ENCODE measurements around the gene MRPL55. TPM values are rescaled to one million over a fixed set of nuclear protein-coding genes. Genes with fewer than 3 reads are reported as not detected.

MRPL55 gene
- total RNA-seq, 1 experiment from 2014 or later, result 60.4 TPM

DNA sequence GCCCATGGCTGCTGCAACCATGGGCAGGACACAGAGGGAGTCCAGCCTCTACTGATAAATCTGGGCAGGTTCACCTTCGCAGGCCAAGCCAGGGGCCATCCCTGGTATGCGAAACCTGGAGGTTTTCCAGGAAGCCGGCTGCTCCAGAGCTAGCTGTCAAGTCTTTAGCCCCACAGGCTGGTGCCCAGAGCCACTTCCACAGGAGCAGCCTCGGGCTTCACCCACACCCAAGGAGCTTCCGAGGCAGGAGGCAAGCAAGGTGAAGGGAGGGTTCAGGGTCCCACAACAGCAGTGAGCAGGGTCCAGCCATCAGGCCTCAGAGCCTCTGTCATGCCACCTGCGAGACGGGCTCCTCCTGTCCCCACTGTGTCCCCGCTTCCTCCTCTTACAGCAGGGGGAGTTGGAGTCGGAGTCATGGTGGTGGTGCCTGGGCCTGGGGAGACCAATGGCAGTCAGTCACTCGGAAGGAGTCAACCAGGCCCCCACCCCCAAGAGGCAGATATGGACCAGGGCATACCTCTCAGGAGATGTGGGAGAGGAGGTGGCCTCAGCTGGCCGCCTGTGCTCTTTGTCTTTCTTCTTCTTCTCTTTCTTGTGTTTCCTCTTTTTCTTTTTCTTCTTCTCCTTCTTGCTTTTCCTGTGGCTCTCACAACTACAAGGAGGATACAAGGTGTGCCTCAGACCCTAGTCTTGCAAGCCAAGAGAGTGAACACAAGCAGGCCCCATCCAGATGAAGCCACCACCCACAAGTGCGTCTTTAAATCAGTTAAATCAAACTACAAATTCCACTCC lies 8.1 kb downstream of the MRPL55 start:
- Histone ChIP-seq H3K36me3 (ENCODE audit: insufficient read depth, low read length, poor library complexity, severe bottlenecking) (peaks cover 52% of the 10 kb centered on the region), H3K27ac (ENCODE audit: low read depth, low read length, poor library complexity, severe bottlenecking) (no peak overlapping the region), H3K9me3 (ENCODE audit: low read depth, low read length, poor library complexity, severe bottlenecking) (no peaks in the 10 kb centered on the region), H3K4me1 (ENCODE audit: insufficient read depth, low read length, poor library complexity, severe bottlenecking) (peaks cover 6% of the 10 kb centered on the region), H3K27me3 (replicated peaks; ENCODE audit: insufficient read depth, low read depth, low read length, poor library complexity) (no peaks in the 10 kb centered on the region), H3K4me3 (ENCODE audit: low read depth, low read length, poor library complexity, severe bottlenecking) (peak overlapping the region; percentile 90)
- DNase-seq (ENCODE audit: low spot score), result no peak
- no peak for TF ChIP-seq EZH2 (IDR thresholded peaks at IDR 0.05; ENCODE audit: borderline replicate concordance, low read depth, low read length, poor library complexity, severe bottlenecking)
- TF ChIP-seq, protein P1, sequence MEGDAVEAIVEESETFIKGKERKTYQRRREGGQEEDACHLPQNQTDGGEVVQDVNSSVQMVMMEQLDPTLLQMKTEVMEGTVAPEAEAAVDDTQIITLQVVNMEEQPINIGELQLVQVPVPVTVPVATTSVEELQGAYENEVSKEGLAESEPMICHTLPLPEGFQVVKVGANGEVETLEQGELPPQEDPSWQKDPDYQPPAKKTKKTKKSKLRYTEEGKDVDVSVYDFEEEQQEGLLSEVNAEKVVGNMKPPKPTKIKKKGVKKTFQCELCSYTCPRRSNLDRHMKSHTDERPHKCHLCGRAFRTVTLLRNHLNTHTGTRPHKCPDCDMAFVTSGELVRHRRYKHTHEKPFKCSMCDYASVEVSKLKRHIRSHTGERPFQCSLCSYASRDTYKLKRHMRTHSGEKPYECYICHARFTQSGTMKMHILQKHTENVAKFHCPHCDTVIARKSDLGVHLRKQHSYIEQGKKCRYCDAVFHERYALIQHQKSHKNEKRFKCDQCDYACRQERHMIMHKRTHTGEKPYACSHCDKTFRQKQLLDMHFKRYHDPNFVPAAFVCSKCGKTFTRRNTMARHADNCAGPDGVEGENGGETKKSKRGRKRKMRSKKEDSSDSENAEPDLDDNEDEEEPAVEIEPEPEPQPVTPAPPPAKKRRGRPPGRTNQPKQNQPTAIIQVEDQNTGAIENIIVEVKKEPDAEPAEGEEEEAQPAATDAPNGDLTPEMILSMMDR (conservative IDR thresholded peaks at IDR 0.05; ENCODE audit: low read depth, low read length), result no peak
- ChIA-PET CTCF (interaction anchor here (1.2 kb wide), 1 partner anchor 102 kb away, joined by 3 read pairs; no protein-coding TSS in a partner anchor), POLR2A (ENCODE audit: low non-redundant PET) (no interaction called here)
- intact Hi-C loops (cut with micrococcal nuclease; ENCODE audit: unreplicated experiment), result no loop called here
- TSS peak; percentile 78 for BruUV-seq (replicated peaks)

DNA sequence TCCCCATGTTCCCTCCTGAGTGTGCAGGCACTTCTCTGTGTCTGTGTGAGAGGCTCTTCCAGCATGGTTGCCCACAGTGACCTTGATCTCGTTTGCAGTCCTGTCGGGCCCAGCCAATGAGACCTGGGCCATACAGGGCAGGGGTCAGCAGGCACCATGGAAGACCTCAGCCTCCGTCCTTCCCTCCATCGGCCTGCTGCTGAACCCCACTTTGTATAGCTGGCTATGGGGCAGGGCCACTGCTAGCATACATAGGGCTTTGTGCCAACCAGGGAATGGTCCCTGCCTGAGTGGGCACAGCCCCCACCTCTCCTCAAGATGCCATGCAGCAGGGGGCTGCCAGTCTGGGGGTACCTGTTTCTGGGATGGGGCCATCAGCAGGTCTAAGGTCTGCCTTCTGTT lies 9.8 kb downstream of the MRPL55 start:
- no peak for DNase-seq (ENCODE audit: low spot score)
- Histone ChIP-seq H3K9me3 (ENCODE audit: low read depth, low read length, poor library complexity, severe bottlenecking) (peaks cover 10% of the 10 kb centered on the region), H3K36me3 (ENCODE audit: insufficient read depth, low read length, poor library complexity, severe bottlenecking) (peaks cover 65% of the 10 kb centered on the region), H3K27me3 (replicated peaks; ENCODE audit: insufficient read depth, low read depth, low read length, poor library complexity) (no peaks in the 10 kb centered on the region), H3K4me3 (ENCODE audit: low read depth, low read length, poor library complexity, severe bottlenecking) (no peak overlapping the region), H3K4me1 (ENCODE audit: insufficient read depth, low read length, poor library complexity, severe bottlenecking) (peaks cover 6% of the 10 kb centered on the region), H3K27ac (ENCODE audit: low read depth, low read length, poor library complexity, severe bottlenecking) (no peak overlapping the region)
- no peak for TF ChIP-seq EZH2 (IDR thresholded peaks at IDR 0.05; ENCODE audit: borderline replicate concordance, low read depth, low read length, poor library complexity, severe bottlenecking)
- TF ChIP-seq, protein P1 (conservative IDR thresholded peaks at IDR 0.05; ENCODE audit: low read depth, low read length), result no peak
- intact Hi-C loops (cut with micrococcal nuclease; ENCODE audit: unreplicated experiment), result no loop called here
- ChIA-PET CTCF (no interaction called here), POLR2A (ENCODE audit: low non-redundant PET) (interaction anchor here (0.6 kb wide), 1 partner anchor 17 kb away, joined by 3 read pairs; the partner anchor contains the start of gene ARF1)
- BruUV-seq (replicated peaks), result no TSS peak

- no peak for TF ChIP-seq EZH2 (IDR thresholded peaks at IDR 0.05; ENCODE audit: borderline replicate concordance, low read depth, low read length, poor library complexity, severe bottlenecking)
- TF ChIP-seq, protein P1 (conservative IDR thresholded peaks at IDR 0.05; ENCODE audit: low read depth, low read length), result no peak
- no peaks in the 10 kb centered on the region for H3K4me1 ChIP-seq (ENCODE audit: insufficient read depth, low read length, poor library complexity, severe bottlenecking)
- H3K27ac ChIP-seq (ENCODE audit: low read depth, low read length, poor library complexity, severe bottlenecking), result no peak overlapping the region
- TSS peak; percentile 85 for BruUV-seq (replicated peaks)
- no peaks in the 10 kb centered on the region for H3K27me3 ChIP-seq (replicated peaks; ENCODE audit: insufficient read depth, low read depth, low read length, poor library complexity)
- POLR2A ChIA-PET (ENCODE audit: low non-redundant PET), result no interaction called here
- H3K36me3 ChIP-seq (ENCODE audit: insufficient read depth, low read length, poor library complexity, severe bottlenecking), result peaks cover 67% of the 10 kb centered on the region
- H3K9me3 ChIP-seq (ENCODE audit: low read depth, low read length, poor library complexity, severe bottlenecking), result peaks cover 19% of the 10 kb centered on the region
- no peak for DNase-seq (ENCODE audit: low spot score)
- intact Hi-C loops (cut with micrococcal nuclease; ENCODE audit: unreplicated experiment), result no loop called here
- CTCF ChIA-PET, result no interaction called here
- H3K4me3 ChIP-seq (ENCODE audit: low read depth, low read length, poor library complexity, severe bottlenecking), result no peak overlapping the region
Observed at GRCh38 chr1:228098323-228098931, 10.7 kb downstream of the MRPL55 start.

Data from A673 (cell line).